MM.1S (cell line): ENCODE data around the gene MPO.

ENCODE experiments used
- DNase-seq: peaks from one replicate; pipeline ENCODE4 v3.0.0-alpha.2; 2015
- H2AFZ ChIP-seq: fragments of 300-600 bp; sonication (generic); 2 replicates; pipeline ENCODE4 v1.6.0; 2016; ENCODE audit warnings: antibody characterized with exemption, low read length
- H3F3A ChIP-seq: fragments of 300-600 bp; sonication (generic); 2 replicates; pipeline ENCODE4 v1.6.1; 2016; ENCODE audit warnings: mild to moderate bottlenecking, antibody characterized with exemption, low read length, moderate library complexity, mixed read lengths; ENCODE audit not compliant: insufficient read depth
- H3K27ac ChIP-seq: fragments of 300-600 bp; sonication (generic); 2 replicates; pipeline ENCODE4 v1.5.1; 2016; ENCODE audit warnings: mild to moderate bottlenecking, low read length
- H3K27me3 ChIP-seq: fragments of 300-600 bp; sonication (generic); replicated peaks from 2 replicates; pipeline ENCODE4 v1.6.0; 2016; ENCODE audit warnings: low read length; ENCODE audit not compliant: insufficient read depth
- H3K36me3 ChIP-seq: fragments of 300-600 bp; sonication (generic); replicated peaks from 2 replicates; pipeline ENCODE4 v1.6.1; 2016; ENCODE audit warnings: mild to moderate bottlenecking, low read length, mixed read lengths; ENCODE audit not compliant: insufficient read depth
- H3K4me1 ChIP-seq: fragments of 300-600 bp; sonication (generic); 2 replicates; pipeline ENCODE4 v1.6.1; 2016; ENCODE audit warnings: low read length, mixed read lengths
- H3K4me2 ChIP-seq: fragments of 300-600 bp; sonication (generic); 2 replicates; pipeline ENCODE4 v1.6.0; 2016; ENCODE audit warnings: low read depth, low read length
- H3K4me3 ChIP-seq: fragments of 300-600 bp; sonication (generic); 2 replicates; pipeline ENCODE4 v1.5.1; 2016; ENCODE audit warnings: low read length, mixed read lengths
- H3K79me2 ChIP-seq: fragments of 300-600 bp; sonication (generic); 2 replicates; pipeline ENCODE4 v1.6.1; 2016; ENCODE audit warnings: mixed run types, low read length, mixed read lengths
- H3K9ac ChIP-seq: fragments of 300-600 bp; sonication (generic); 2 replicates; pipeline ENCODE4 v1.6.1; 2016; ENCODE audit warnings: low read length, mixed read lengths
- H3K9me2 ChIP-seq: fragments of 300-600 bp; sonication (generic); replicated peaks from 2 replicates; pipeline ENCODE4 v1.6.1; 2016; ENCODE audit warnings: mild to moderate bottlenecking, low read length, mixed read lengths; ENCODE audit not compliant: insufficient read depth
- H3K9me3 ChIP-seq: fragments of 300-600 bp; sonication (generic); replicated peaks from 2 replicates; pipeline ENCODE4 v1.6.1; 2016; ENCODE audit warnings: mild to moderate bottlenecking, low read length, mixed read lengths; ENCODE audit not compliant: insufficient read depth
- H4K20me1 ChIP-seq: fragments of 300-600 bp; sonication (generic); 2 replicates; pipeline ENCODE4 v1.6.1; 2016; ENCODE audit warnings: mild to moderate bottlenecking, low read length, moderate library complexity, mixed read lengths; ENCODE audit not compliant: insufficient read depth
- CTCF ChIP-seq: fragments of 300-600 bp; sonication (generic); IDR thresholded peaks from 2 replicates; pipeline ENCODE4 v1.5.1; 2016; ENCODE audit warnings: antibody characterized with exemption, low read length, mixed read lengths
- EZH2 ChIP-seq: fragments of 300-600 bp; sonication (generic); optimal IDR thresholded peaks from 2 replicates; pipeline ENCODE3; 2017; ENCODE audit warnings: low read depth, mild to moderate bottlenecking, antibody characterized with exemption, low read length, mixed read lengths
- EZH2phosphoT487 ChIP-seq: fragments of 300-600 bp; sonication (generic); IDR thresholded peaks from 2 replicates; pipeline ENCODE4 v1.6.1; 2018; ENCODE audit warnings: antibody characterized with exemption, low read length

Gene MPO

GRCh38 chr17:58245428-58246103 is 35.2 kb downstream of the MPO start:
- Histone ChIP-seq H3K4me1 (peaks cover 5% of the 10 kb centered on the region), H3K36me3 (no peaks in the 10 kb centered on the region), H3K9me3 (no peaks in the 10 kb centered on the region), H3K4me2 (no peak overlapping the region), H2AFZ (no peak overlapping the region), H4K20me1 (no peaks in the 10 kb centered on the region), H3F3A (no peaks in the 10 kb centered on the region), H3K4me3 (no peak overlapping the region), H3K27me3 (peaks cover 94% of the 10 kb centered on the region), H3K79me2 (no peaks in the 10 kb centered on the region), H3K9me2 (no peaks in the 10 kb centered on the region), H3K27ac (no peak overlapping the region), H3K9ac (no peak overlapping the region)
- no peak for DNase-seq
- TF ChIP-seq EZH2 (no peak), CTCF (no peak), EZH2phosphoT487 (no peak)

GRCh38 chr17:58244963-58245362 is 35.8 kb downstream of the MPO start:
- Histone ChIP-seq H2AFZ (no peak overlapping the region), H3K4me2 (no peak overlapping the region), H3K9me3 (no peaks in the 10 kb centered on the region), H3K9ac (no peak overlapping the region), H3K79me2 (no peaks in the 10 kb centered on the region), H3K4me3 (no peak overlapping the region), H3K27ac (no peak overlapping the region), H3K27me3 (peaks cover 94% of the 10 kb centered on the region), H3K9me2 (no peaks in the 10 kb centered on the region), H3K4me1 (peaks cover 3% of the 10 kb centered on the region), H3F3A (no peaks in the 10 kb centered on the region), H3K36me3 (no peaks in the 10 kb centered on the region), H4K20me1 (no peaks in the 10 kb centered on the region)
- TF ChIP-seq CTCF (no peak), EZH2phosphoT487 (no peak), EZH2 (no peak)
- no peak for DNase-seq

- Histone ChIP-seq H3K9me3 (no peaks in the 10 kb centered on the region), H4K20me1 (no peaks in the 10 kb centered on the region), H2AFZ (no peak overlapping the region), H3K79me2 (no peaks in the 10 kb centered on the region), H3K27me3 (peaks cover 98% of the 10 kb centered on the region), H3F3A (no peaks in the 10 kb centered on the region), H3K36me3 (no peaks in the 10 kb centered on the region), H3K4me3 (no peak overlapping the region), H3K4me2 (no peak overlapping the region), H3K9ac (no peak overlapping the region), H3K9me2 (no peaks in the 10 kb centered on the region), H3K27ac (no peak overlapping the region), H3K4me1 (no peaks in the 10 kb centered on the region)
- DNase-seq: no peak
- TF ChIP-seq CTCF (no peak), EZH2 (peak; percentile 27)
These were observed 38.5 kb downstream of the MPO start for GRCh38 chr17:58242171-58242784.
